Stimulated activated CD4-positive, alpha-beta T cell treated with anti-CD3 and anti-CD28 coated beads, Interleukin-1b, Interleukin-23, amount 100 ng/mL, for 4 hours (primary cell): ENCODE results near the gene MRM2.
A peak's percentile ranks its signal among the peaks of the same experiment; 100 is the strongest.

Experiments
- DNase-seq, 2 donors: peaks; one replicate each; pipeline ENCODE4 v3.0.0-alpha.2; 2020; ENCODE audit warnings: low read depth in 2 of 2

MRM2 gene

GRCh38 chr7:2222516-2222915 is 19.5 kb downstream of the MRM2 start:
- DNase-seq, result no peak

GRCh38 chr7:2220954-2221353 is 21.1 kb downstream of the MRM2 start:
- no peak for DNase-seq

- no peak for DNase-seq
Observed at GRCh38 chr7:2220506-2220905, 21.5 kb downstream of the MRM2 start.

GRCh38 chr7:2220030-2220429 is 22.0 kb downstream of the MRM2 start:
- no peak for DNase-seq

- DNase-seq, result no peak
Observed at GRCh38 chr7:2219606-2220005, 22.4 kb downstream of the MRM2 start.

GRCh38 chr7:2219136-2219535 is 22.9 kb downstream of the MRM2 start:
- no peak for DNase-seq

DNA sequence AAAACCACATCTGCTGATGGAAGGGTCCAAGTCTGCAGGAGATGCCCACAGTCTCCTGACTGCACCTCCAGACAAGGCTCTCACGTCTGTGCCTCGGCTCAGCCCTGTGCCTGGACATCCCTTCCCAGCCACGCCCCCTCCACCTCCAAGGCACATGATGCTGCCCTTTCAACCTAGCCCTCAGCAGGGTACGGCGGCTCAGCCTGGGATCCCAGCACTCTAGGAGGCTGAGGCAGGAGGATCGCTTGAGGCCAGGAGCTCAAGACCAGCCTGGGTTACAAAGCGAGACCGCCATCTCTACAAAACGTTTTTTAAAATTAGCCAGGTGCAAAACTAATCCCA is 23.6 kb downstream of the MRM2 start:
- DNase-seq, result no peak

- DNase-seq, result no peak
Observed at GRCh38 chr7:2217716-2218443, 24.1 kb downstream of the MRM2 start.

DNA sequence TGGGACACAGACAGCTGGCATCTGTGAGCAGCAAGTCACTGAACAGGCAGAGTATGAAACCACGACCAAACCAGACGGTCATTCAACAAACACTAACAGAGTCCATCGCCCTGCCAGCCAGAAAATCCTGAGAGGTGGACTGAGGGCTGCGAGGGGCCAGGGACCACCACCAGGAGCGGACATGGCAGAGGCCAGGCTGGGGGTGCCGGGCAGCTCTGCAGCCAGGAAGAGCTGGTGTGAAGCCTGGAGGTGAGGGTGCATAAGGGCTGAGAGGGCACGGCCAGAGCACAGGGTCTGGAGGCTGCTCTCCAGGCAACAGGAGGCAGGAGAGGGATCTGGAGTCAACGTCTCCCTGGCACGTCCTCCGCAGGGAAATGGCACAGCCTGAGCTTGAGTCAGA is 24.8 kb downstream of the MRM2 start:
- DNase-seq, result no peak

GRCh38 chr7:2215851-2216250 is 26.2 kb downstream of the MRM2 start:
- DNase-seq, result no peak

DNA sequence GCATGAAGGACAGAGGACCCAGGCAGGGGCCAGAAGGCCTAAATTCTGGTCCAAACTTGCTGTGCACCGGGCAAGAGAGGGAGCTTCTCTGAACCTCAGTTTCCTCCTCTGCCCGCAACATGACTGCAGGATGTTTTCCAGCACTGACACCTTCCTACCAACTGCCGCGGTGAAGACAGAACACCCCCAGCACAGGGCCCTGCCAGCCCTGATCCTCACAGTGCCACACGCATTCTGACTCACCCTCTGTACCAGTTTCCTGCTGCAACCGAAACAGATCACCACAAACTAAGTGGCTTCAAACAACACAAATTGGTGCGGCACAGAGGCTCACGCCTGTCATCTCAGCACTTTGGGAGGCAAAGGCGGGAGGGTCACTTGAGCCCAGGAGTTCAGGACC is 27.4 kb downstream of the MRM2 start:
- DNase-seq, result no peak

- DNase-seq, result no peak
Observed at GRCh38 chr7:2213551-2214215, 28.3 kb downstream of the MRM2 start.

GRCh38 chr7:2212906-2213305 is 29.1 kb downstream of the MRM2 start:
- no peak for DNase-seq

DNA sequence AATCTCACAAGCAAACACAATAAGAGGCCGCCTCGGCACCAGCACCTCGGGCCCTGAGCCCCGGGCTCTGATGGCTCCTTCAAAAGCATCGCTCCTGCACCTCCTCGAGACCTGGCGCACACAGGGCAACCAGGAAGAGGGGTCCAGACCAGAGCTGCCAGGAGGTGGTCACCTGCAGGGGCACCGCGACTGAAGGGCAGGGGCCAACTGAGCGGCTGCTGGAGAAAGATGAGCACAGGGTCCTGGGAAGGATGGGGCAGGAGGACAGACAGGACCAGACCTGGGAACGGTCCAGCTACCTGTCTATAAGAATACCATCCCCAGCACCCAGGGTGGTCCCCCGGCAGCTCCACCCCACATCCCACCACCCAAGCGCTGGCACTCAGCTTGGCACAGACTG is 30.1 kb downstream of the MRM2 start:
- no peak for DNase-seq

DNA sequence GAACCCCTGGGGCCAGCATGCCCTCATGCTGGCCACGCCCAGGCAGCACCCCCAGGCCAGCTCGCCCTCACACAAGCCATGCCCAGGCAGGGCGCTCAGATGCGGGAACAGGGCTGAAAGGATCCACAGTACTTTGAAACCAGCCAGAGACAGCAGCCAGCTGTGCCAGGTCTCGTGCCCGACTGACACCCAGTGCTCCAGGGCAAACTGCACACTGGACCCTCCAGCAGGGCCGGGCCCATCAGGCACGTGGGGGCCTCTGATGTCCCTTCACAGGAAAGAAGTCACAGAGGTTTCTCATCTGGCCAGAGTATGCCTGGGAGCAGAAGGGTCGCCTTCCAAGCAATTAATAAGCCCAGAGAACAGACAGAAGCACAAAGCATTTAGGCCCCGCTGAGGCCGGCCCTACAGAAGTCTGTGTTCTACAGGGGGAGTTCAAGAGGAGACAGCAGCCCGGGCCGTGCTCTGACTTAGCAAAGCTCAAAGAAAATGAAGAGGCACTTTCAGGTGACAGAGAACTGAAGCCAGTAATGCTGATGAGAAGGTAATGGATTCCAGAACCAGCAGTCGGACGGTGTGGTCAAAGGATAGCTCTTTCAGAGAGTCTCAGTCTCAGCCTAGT is 30.6 kb downstream of the MRM2 start:
- DNase-seq, result no peak

GRCh38 chr7:2210551-2211258 is 31.3 kb downstream of the MRM2 start:
- DNase-seq, result no peak

DNA sequence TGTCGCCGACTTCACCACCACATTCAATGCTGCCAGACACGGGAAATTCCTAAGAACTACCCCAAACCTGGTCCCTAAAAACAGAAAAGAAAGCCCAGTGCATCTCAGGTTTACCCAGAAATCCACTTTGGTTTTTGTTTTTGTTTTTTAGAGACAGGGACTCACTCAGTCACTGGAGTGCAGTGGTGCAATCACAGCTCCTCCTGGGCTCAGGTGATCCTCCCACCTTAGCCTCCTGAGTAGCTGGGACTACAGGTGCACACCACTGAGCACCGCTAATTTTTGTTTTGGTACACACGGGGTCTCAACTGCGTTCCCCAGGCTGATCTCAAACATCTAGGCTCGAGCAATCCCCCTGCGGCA is 32.1 kb downstream of the MRM2 start:
- DNase-seq, result no peak

DNA sequence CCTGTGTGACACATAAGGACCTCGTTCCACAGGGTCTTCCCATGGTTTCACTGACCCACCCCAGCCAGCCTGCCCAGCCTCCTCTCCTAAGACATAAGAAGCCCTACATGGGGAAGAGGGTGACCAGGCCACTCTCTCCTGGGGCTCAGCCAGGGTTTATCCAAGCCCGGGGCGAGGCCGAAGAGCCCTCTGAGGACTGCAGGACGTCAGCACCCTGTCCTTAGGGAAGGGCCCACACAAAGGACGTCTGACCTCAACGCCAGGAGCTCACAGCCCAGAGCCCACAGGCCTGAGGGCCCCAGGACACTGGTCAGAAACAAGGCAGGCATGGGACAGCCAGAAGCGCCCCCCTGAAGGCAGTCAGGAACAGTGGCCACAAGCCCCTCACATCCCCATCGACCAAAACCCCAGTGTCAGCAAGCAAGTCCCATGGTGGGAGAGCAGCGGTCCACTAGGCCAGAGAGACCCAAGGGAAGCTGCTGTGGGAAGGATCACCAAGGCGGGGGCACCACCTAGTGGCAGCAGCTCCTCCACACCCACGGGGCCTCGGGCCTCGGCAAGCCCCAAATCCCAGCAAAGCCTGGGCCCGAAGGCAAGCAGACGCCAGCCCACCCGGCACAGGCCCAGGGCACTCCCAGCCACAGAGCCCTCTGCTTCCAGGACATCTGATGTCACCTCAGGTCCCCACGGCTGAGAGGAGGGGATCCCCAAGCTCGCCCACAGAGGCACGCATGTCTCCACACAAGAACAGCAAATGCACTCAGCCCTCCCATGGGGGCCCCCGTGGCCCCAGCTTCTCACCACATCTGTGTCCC is 32.7 kb downstream of the MRM2 start:
- DNase-seq, result peak; percentile 15 to 29

GRCh38 chr7:2208712-2209111 is 33.3 kb downstream of the MRM2 start:
- DNase-seq, result no peak

- no peak for DNase-seq
Observed at GRCh38 chr7:2205036-2205780, 36.8 kb downstream of the MRM2 start.

DNA sequence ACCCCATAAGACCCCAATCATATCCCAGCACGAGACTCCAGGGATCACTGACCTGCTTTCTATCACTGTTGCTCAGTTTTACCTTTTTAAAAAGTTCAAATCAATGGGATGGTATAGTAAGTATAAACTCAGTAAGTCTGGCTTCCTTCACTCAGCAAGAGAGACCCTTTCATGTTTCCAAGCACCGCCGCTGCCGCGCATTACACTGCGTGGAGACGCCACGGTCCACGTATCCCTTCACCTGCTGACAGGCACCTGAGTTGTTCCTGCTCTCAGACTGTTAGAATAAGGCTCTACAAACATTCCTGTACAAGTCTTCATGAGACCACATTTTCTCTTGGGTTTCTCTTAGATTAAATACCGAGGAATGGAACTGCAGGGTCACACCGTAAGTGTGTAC is 37.6 kb downstream of the MRM2 start:
- DNase-seq, result no peak
